Measurements from ENCODE around the gene AGAP6.
"Not testable (repeated sequence)": the region's sequence is repeated elsewhere in the genome, so short reads cannot be mapped to it uniquely, and the experiment has no call there.

GRCh38 chr10:50019279-50019678 is 31.1 kb downstream of the AGAP6 start:
- TF ChIP-seq CTCF (conservative IDR thresholded peaks at IDR 0.05; ENCODE audit: low read depth, low read length); EZH2 (IDR thresholded peaks at IDR 0.05; ENCODE audit: borderline replicate concordance, low read depth, low read length, poor library complexity, severe bottlenecking): not testable (repeated sequence)
